DND-41 (cell line): ENCODE data around the gene GCC2.

Source experiments
- EZH2 ChIP-seq: IDR thresholded peaks from 3 replicates; pipeline ENCODE4 v1.6.1; 2012; ENCODE audit warnings: borderline replicate concordance, low read depth, mild to moderate bottlenecking, moderate library complexity, low read length, inconsistent platforms; ENCODE audit not compliant: severe bottlenecking
- TF ChIP-seq, protein P1 (sequence below): IDR thresholded peaks from 2 replicates; pipeline ENCODE4 v1.5.1; 2012; ENCODE audit warnings: borderline replicate concordance, low read length, moderate library complexity, mild to moderate bottlenecking; ENCODE audit not compliant: poor library complexity, severe bottlenecking; ENCODE audit errors: extremely low read depth

DNA sequence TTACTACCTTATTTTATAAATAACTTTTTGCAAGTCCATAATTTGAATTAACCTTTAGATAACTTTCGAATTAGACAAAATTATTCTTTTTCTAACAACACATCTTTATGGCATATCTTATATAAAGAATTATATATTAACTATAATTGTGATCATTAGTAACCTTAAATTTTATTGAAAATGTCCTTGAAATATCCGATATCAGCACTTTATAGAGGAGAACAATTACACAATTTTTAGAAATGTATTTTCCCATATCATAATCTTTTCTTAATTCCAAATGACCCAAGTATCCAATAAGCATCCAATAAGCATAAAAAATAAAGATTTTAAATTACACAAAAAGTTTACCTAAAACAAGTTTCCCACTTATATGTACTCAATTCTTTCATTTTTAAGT is 7.3 kb upstream of the GCC2 start:
- TF ChIP-seq, protein P1, sequence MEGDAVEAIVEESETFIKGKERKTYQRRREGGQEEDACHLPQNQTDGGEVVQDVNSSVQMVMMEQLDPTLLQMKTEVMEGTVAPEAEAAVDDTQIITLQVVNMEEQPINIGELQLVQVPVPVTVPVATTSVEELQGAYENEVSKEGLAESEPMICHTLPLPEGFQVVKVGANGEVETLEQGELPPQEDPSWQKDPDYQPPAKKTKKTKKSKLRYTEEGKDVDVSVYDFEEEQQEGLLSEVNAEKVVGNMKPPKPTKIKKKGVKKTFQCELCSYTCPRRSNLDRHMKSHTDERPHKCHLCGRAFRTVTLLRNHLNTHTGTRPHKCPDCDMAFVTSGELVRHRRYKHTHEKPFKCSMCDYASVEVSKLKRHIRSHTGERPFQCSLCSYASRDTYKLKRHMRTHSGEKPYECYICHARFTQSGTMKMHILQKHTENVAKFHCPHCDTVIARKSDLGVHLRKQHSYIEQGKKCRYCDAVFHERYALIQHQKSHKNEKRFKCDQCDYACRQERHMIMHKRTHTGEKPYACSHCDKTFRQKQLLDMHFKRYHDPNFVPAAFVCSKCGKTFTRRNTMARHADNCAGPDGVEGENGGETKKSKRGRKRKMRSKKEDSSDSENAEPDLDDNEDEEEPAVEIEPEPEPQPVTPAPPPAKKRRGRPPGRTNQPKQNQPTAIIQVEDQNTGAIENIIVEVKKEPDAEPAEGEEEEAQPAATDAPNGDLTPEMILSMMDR = no peak
- no peak for TF ChIP-seq EZH2
